ENCODE data around the gene UGT1A7.

- TF ChIP-seq POLR2A (IDR thresholded peaks at IDR 0.05; ENCODE audit: low read depth, low read length): no peak
- TF ChIP-seq POLR2AphosphoS5 (IDR thresholded peaks at IDR 0.05; ENCODE audit: low read depth, low read length): no peak
- no peak for TF ChIP-seq TAF1 (IDR thresholded peaks at IDR 0.05; ENCODE audit: borderline replicate concordance, low read depth, low read length)
Observed at GRCh38 chr2:233745073-233745755, 63.5 kb downstream of the UGT1A7 start.
